IMR-90 (cell line): ENCODE data around the gene BDKRB1. TPM values are rescaled to one million over a fixed set of nuclear protein-coding genes. Genes with fewer than 3 reads are reported as not detected.

Experiments
- ATAC-seq: fragments of 200-7000 bp; cut with Tn5 transposase; 2 replicates; pipeline ENCODE4 v1.9.1; 2020; ENCODE audit warnings: low read depth, mild to moderate bottlenecking, moderate library complexity
- BruUV-seq: library from RNA; stranded (reverse); fragments of 400-500 nt; replicated peaks from 2 replicates; lab custom pipeline; 2021; lab: Mats Ljungman, UMichigan
- CTCF ChIA-PET: fragments of 300-600 bp; formaldehyde crosslinking; extraction: SDS; loops from one replicate; lab custom pipeline; 2021; ENCODE audit warnings: antibody characterized with exemption; lab: Yijun Ruan, JAX
- POLR2A ChIA-PET: fragments of 300-600 bp; sonication (Branson Sonifier 250); formaldehyde crosslinking; loops from one replicate; lab custom pipeline; 2022; ENCODE audit warnings: antibody characterized with exemption; ENCODE audit not compliant: unreplicated experiment; lab: Charles Lee
- DNase-seq: peaks from one replicate; pipeline ENCODE4 v3.0.0; 2013
- H2AFZ ChIP-seq: replicated peaks from 2 replicates; pipeline ENCODE3; 2013; ENCODE audit warnings: low read length, mild to moderate bottlenecking; ENCODE audit not compliant: poor library complexity
- H2AK5ac ChIP-seq: 2 replicates; pipeline ENCODE4 v1.6.1; 2013; ENCODE audit warnings: low read depth, low read length, inconsistent platforms
- H2AK9ac ChIP-seq: replicated peaks from 2 replicates; pipeline ENCODE3; 2013; ENCODE audit warnings: mild to moderate bottlenecking, low read depth, low read length, moderate library complexity; ENCODE audit not compliant: poor library complexity
- H2BK120ac ChIP-seq: 2 replicates; pipeline ENCODE4 v1.6.1; 2013; ENCODE audit warnings: low read depth, low read length, inconsistent platforms
- H2BK15ac ChIP-seq: 3 replicates; pipeline ENCODE4 v1.6.1; 2013; ENCODE audit warnings: low read depth, low read length, inconsistent platforms
- H2BK20ac ChIP-seq: 2 replicates; pipeline ENCODE4 v1.6.1; 2013; ENCODE audit warnings: low read depth, mild to moderate bottlenecking, inconsistent platforms, low read length, moderate library complexity
- H2BK5ac ChIP-seq: 2 replicates; pipeline ENCODE4 v1.6.1; 2013; ENCODE audit warnings: mild to moderate bottlenecking, low read depth, low read length, inconsistent platforms; ENCODE audit not compliant: poor library complexity, severe bottlenecking
- H3K14ac ChIP-seq: replicated peaks from 2 replicates; pipeline ENCODE4 v1.6.1; 2013; ENCODE audit warnings: low read depth, low read length, inconsistent platforms
- H3K18ac ChIP-seq: 2 replicates; pipeline ENCODE4 v1.6.1; 2013; ENCODE audit warnings: low read depth, low read length, control low read depth
- H3K23ac ChIP-seq: 2 replicates; pipeline ENCODE4 v1.6.1; 2013; ENCODE audit warnings: low read depth, low read length, inconsistent platforms
- H3K27ac ChIP-seq: 2 replicates; pipeline ENCODE4 v1.5.1; 2013; ENCODE audit warnings: mild to moderate bottlenecking, control low read depth, low read length; ENCODE audit not compliant: insufficient read depth
- H3K27me3 ChIP-seq: 2 replicates; pipeline ENCODE4 v1.6.1; 2013; ENCODE audit warnings: low read length; ENCODE audit not compliant: control insufficient read depth, insufficient read depth
- H3K36me3 ChIP-seq: 2 replicates; pipeline ENCODE4 v1.6.1; 2013; ENCODE audit warnings: low read length, mixed read lengths; ENCODE audit not compliant: control insufficient read depth, insufficient read depth
- H3K4ac ChIP-seq: 2 replicates; pipeline ENCODE4 v1.6.1; 2013; ENCODE audit warnings: low read depth, low read length, inconsistent platforms
- H3K4me1 ChIP-seq: 2 replicates; pipeline ENCODE4 v1.6.1; 2013; ENCODE audit warnings: low read length, mixed read lengths; ENCODE audit not compliant: control insufficient read depth, insufficient read depth
- H3K4me2 ChIP-seq: 2 replicates; pipeline ENCODE4 v1.6.1; 2013; ENCODE audit warnings: low read depth, mild to moderate bottlenecking, control low read depth, low read length, moderate library complexity
- H3K4me3 ChIP-seq: 2 replicates; pipeline ENCODE4 v1.5.1; 2013; ENCODE audit warnings: low read depth, mild to moderate bottlenecking, control low read depth, low read length, moderate library complexity; ENCODE audit not compliant: insufficient read depth
- H3K56ac ChIP-seq: 2 replicates; pipeline ENCODE4 v1.6.1; 2013; ENCODE audit warnings: low read length, inconsistent platforms; ENCODE audit not compliant: insufficient read depth; ENCODE audit errors: extremely low read depth
- H3K79me1 ChIP-seq, 2 experiments: 2 replicates each; pipeline ENCODE4 v1.6.1; 2013; ENCODE audit warnings: low read length in 2 of 2, inconsistent platforms in 1 of 2, low read depth in 1 of 2
- H3K9ac ChIP-seq: 2 replicates; pipeline ENCODE4 v1.6.1; 2013; ENCODE audit warnings: low read depth, low read length, control low read depth
- H3K9me1 ChIP-seq: 2 replicates; pipeline ENCODE4 v1.6.1; 2013; ENCODE audit warnings: low read length, inconsistent platforms; ENCODE audit not compliant: insufficient read depth
- H3K9me3 ChIP-seq: 2 replicates; pipeline ENCODE4 v1.6.1; 2013; ENCODE audit warnings: low read length; ENCODE audit not compliant: control insufficient read depth, insufficient read depth
- H4K20me1 ChIP-seq: 2 replicates; pipeline ENCODE4 v1.6.1; 2013; ENCODE audit warnings: low read length, inconsistent platforms; ENCODE audit not compliant: insufficient read depth
- H4K5ac ChIP-seq: 2 replicates; pipeline ENCODE4 v1.6.1; 2013; ENCODE audit warnings: mild to moderate bottlenecking, low read depth, low read length, control low read depth
- H4K8ac ChIP-seq, 2 experiments: 2 replicates each; pipeline ENCODE4 v1.6.1; 2013; ENCODE audit warnings: low read depth in 2 of 2, low read length in 2 of 2, control low read depth in 1 of 2, inconsistent platforms in 1 of 2
- H4K91ac ChIP-seq: 2 replicates; pipeline ENCODE4 v1.6.1; 2013; ENCODE audit warnings: low read depth, low read length, inconsistent platforms; ENCODE audit not compliant: insufficient read depth
- RAD21 ChIP-seq: IDR thresholded peaks from 2 replicates; pipeline ENCODE4 v1.6.1; 2012; ENCODE audit warnings: low read length, improper control_type of control experiment
- RCOR1 ChIP-seq: IDR thresholded peaks from 2 replicates; pipeline ENCODE4 v1.6.1; 2012; ENCODE audit warnings: mild to moderate bottlenecking, low read length, improper control_type of control experiment; ENCODE audit not compliant: insufficient replicate concordance
- RFX5 ChIP-seq: IDR thresholded peaks from 2 replicates; pipeline ENCODE4 v1.8.0; 2012; ENCODE audit warnings: low read depth, mild to moderate bottlenecking, low read length, moderate library complexity
- WGBS, 2 experiments: methylation state at CpG; one replicate each; pipeline versions ENCODE4 v1.1.5 to v1.1.7; 2013; ENCODE audit warnings: missing lambda C conversion rate in 2 of 2; ENCODE audit not compliant: insufficient read length in 1 of 2; ENCODE audit errors: extremely low coverage in 2 of 2; 5-methylcytosine and 5-hydroxymethylcytosine counted together
- dilution Hi-C: fragments of 300-500 bp; cut with HindIII; formaldehyde crosslinking; loops from one replicate; pipeline ENCODE4 v1.14.3; 2018; ENCODE audit warnings: low sequenced_read_pairs; ENCODE audit not compliant: unreplicated experiment
- in situ Hi-C: fragments of 300-500 bp; cut with MboI; formaldehyde crosslinking; loops from 3 replicates; pipeline ENCODE4 v1.14.3; 2019; ENCODE audit warnings: low sequenced_read_pairs, inconsistent platforms, mixed read lengths
- intact Hi-C: fragments of 100-400 bp; cut with micrococcal nuclease; formaldehyde crosslinking; loops from 2 replicates; pipeline ENCODE4 v1.10.0; 2022
- polyA plus RNA-seq, 3 experiments: library from polyadenylated mRNA; depleted of rRNA; stranded (reverse); fragments of >200 nt; gene quantifications; 2 replicates each; pipeline ENCODE4 v1.2.3, GENCODE V29; 2012; ENCODE audit warnings: low replicate concordance in 1 of 3
- total RNA-seq: library from RNA; depleted of rRNA; stranded (reverse); fragments of >200 nt; gene quantifications from 2 replicates; pipeline ENCODE4 v1.2.3, GENCODE V29; 2012
- TF ChIP-seq, protein P1 (sequence below): fragments of 150-350 bp; IDR thresholded peaks from 2 replicates; pipeline ENCODE4 v1.6.1; 2016; ENCODE audit warnings: low read depth, mild to moderate bottlenecking, low read length, moderate library complexity, borderline replicate concordance

Gene BDKRB1
- total and polyA plus RNA-seq, 2 of the 4 experiments (the other 2 are of a cell fraction), result 56.5 to 130 TPM

DNA sequence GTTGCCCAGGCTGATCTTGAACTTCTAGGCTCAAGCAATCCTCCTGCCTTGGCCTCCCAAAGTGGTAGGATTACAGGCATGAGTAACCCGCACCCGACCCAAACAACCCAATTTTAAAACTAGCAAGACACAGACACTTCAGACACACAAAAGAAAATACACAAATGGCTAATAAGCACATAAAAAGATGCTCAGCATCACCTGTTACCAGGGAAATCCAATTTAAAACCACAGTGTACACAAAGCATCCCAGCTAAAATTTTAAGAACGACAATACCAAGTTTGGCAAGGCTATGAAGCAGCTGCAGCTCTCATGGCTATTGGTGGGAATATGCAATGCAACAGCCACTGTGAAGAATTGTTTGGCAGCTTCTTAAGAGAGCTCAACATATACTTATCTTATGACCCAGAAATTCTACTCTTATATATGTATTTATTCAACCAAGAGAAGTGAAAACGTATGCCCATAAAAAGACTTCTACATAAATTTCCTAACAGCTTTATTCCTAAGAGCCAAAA lies 42.0 kb downstream of the BDKRB1 start:
- intact Hi-C loops (loop anchor here (1.0 kb wide), 1 partner anchor 126 kb away; no protein-coding TSS in a partner anchor), dilution Hi-C loops (no loop called here), in situ Hi-C loops (loop anchor here (5.0 kb wide), 1 partner anchor 129 kb away; no protein-coding TSS in a partner anchor)
- H3K14ac ChIP-seq, result no peak overlapping the region
- H2BK120ac ChIP-seq, result no peak overlapping the region
- no peak overlapping the region for H2AFZ ChIP-seq
- TF ChIP-seq RFX5 (peak; percentile 76), RAD21 (no peak), RCOR1 (no peak)
- TF ChIP-seq, protein P1, sequence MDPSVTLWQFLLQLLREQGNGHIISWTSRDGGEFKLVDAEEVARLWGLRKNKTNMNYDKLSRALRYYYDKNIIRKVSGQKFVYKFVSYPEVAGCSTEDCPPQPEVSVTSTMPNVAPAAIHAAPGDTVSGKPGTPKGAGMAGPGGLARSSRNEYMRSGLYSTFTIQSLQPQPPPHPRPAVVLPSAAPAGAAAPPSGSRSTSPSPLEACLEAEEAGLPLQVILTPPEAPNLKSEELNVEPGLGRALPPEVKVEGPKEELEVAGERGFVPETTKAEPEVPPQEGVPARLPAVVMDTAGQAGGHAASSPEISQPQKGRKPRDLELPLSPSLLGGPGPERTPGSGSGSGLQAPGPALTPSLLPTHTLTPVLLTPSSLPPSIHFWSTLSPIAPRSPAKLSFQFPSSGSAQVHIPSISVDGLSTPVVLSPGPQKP, result no peak
- no peak overlapping the region for H3K4me2 ChIP-seq
- H3K9me1 ChIP-seq, result peaks cover 1% of the 10 kb centered on the region; the same call in 1 of the 2 replicates
- H2AK9ac ChIP-seq, result no peak overlapping the region
- WGBS, 2 experiments, result 92% methylated on average over 2 of the region's 4 CpGs; no CpG with 5 or more reads in 1 of the 2 experiments
- H3K79me1 ChIP-seq, result no peaks in the 10 kb centered on the region
- ChIA-PET POLR2A (no interaction called here), CTCF (interaction anchor here (0.8 to 1.2 kb wide), 2 partner anchors 10 to 140 kb away, joined by 4 to 8 read pairs; no protein-coding TSS in a partner anchor)
- no peaks in the 10 kb centered on the region for H3K9me3 ChIP-seq
- no peak overlapping the region for H2BK15ac ChIP-seq
- peaks cover 4% of the 10 kb centered on the region; the same call in 1 of the 2 replicates for H3K4me1 ChIP-seq
- no TSS peak for BruUV-seq
- no peak overlapping the region for H3K4me3 ChIP-seq
- no peak overlapping the region for H4K91ac ChIP-seq
- no peak overlapping the region for H3K18ac ChIP-seq
- no peak overlapping the region for H4K8ac ChIP-seq
- no peak overlapping the region for H3K23ac ChIP-seq
- DNase-seq (no peak), ATAC-seq (no peak)
- no peak overlapping the region for H2BK20ac ChIP-seq
- no peak overlapping the region for H3K4ac ChIP-seq
- no peak overlapping the region for H3K9ac ChIP-seq
- no peaks in the 10 kb centered on the region for H3K27me3 ChIP-seq
- peaks cover 10% of the 10 kb centered on the region for H3K36me3 ChIP-seq
- no peak overlapping the region for H4K5ac ChIP-seq
- no peak overlapping the region for H3K56ac ChIP-seq
- H3K27ac ChIP-seq, result no peak overlapping the region
- H2AK5ac ChIP-seq, result no peak overlapping the region
- H4K20me1 ChIP-seq, result no peaks in the 10 kb centered on the region
- no peak overlapping the region for H2BK5ac ChIP-seq
